ENCODE measurements around the gene ELP5.

ELP5 gene

GRCh38 chr17:7281953-7282751, 30.1 kb downstream of the ELP5 start:
- no peak for TF ChIP-seq CTCF (IDR thresholded peaks at IDR 0.05; ENCODE audit: borderline replicate concordance, insufficient read depth, low read depth, low read length)
- H3K4me3 ChIP-seq (ENCODE audit: low read depth, low read length): peak overlapping the region; percentile 53

- no peak overlapping the region for H3K4me3 ChIP-seq (ENCODE audit: low read depth, low read length)
- 0 out of 2 replicates have a peak, but pooled peaks have one; percentile 19 for TF ChIP-seq CTCF (IDR thresholded peaks at IDR 0.05; ENCODE audit: borderline replicate concordance, insufficient read depth, low read depth, low read length)
These were observed 30.8 kb downstream of the ELP5 start for GRCh38 chr17:7282752-7283321.

- no peak for TF ChIP-seq CTCF (IDR thresholded peaks at IDR 0.05; ENCODE audit: borderline replicate concordance, insufficient read depth, low read depth, low read length)
- no peak overlapping the region for H3K4me3 ChIP-seq (ENCODE audit: low read depth, low read length)
These were observed 31.6 kb downstream of the ELP5 start for GRCh38 chr17:7283471-7284216.

- H3K4me3 ChIP-seq (ENCODE audit: low read depth, low read length): no peak overlapping the region
- no peak for TF ChIP-seq CTCF (IDR thresholded peaks at IDR 0.05; ENCODE audit: borderline replicate concordance, insufficient read depth, low read depth, low read length)
These were observed 32.9 kb downstream of the ELP5 start for GRCh38 chr17:7284911-7285310.

GRCh38 chr17:7285679-7286078, 33.7 kb downstream of the ELP5 start:
- no peak for TF ChIP-seq CTCF (IDR thresholded peaks at IDR 0.05; ENCODE audit: borderline replicate concordance, insufficient read depth, low read depth, low read length)
- no peak overlapping the region for H3K4me3 ChIP-seq (ENCODE audit: low read depth, low read length)

GRCh38 chr17:7289256-7290032, 37.4 kb downstream of the ELP5 start:
- TF ChIP-seq CTCF (IDR thresholded peaks at IDR 0.05; ENCODE audit: borderline replicate concordance, insufficient read depth, low read depth, low read length): no peak
- H3K4me3 ChIP-seq (ENCODE audit: low read depth, low read length): no peak overlapping the region
